Stimulated activated CD4-positive, alpha-beta T cell treated with anti-CD3 and anti-CD28 coated beads, Interleukin-2, amount 100 ng/mL, for 48 hours (primary cell): ENCODE measurements around the gene YWHAE.
"Not testable (repeated sequence)": the region's sequence is repeated elsewhere in the genome, so short reads cannot be mapped to it uniquely, and the experiment has no call there.

Experiments used
- DNase-seq, 2 donors: peaks; one replicate each; pipeline ENCODE4 v3.0.0-alpha.2; 2020

The YWHAE gene

DNA sequence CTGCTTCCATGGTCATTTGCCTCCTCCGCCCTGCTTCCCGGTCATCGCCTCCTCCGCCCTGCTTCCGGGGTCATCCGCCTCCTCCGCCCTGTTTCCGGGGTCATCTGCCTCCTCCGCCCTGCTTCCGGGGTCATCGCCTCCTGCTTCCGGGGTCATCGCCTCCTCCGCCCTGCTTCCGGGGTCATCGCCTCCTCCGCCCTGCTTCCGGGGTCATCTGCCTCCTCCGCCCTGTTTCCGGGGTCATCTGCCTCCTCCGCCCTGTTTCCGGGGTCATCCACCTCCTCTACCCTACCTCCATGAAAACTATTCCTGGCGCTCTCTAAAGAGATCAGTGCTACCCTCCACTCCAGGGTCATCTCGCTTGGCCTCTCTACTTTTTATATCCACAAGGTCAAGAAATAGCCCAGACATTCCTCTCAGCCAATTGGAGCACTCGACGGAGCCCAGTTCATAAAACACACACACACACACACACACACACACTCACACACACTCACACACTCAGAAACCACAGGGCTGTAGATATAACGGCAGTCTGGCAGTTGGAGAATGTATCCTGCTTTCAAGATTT, 75.7 kb downstream of the YWHAE start:
- no peak for DNase-seq

DNA sequence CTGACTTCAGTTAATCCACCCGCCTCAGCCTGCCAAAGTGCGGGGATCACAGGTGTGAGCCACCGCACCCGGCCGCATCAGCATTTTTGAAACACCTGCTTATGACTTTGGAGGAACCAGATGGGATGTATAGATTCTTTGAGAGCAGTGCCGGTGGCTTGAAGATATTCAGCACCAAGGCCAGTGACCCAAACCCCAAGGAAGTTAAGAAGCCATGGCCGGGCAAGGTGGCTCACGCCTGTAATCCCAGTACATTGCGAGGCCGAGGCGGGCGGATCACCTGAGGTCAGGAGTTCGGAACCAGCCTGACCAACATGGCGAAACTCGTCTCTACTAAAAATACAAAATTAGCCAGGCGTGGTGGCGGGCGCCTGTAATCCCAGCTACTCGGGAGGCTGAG, 76.7 kb downstream of the YWHAE start:
- no peak for DNase-seq

DNA sequence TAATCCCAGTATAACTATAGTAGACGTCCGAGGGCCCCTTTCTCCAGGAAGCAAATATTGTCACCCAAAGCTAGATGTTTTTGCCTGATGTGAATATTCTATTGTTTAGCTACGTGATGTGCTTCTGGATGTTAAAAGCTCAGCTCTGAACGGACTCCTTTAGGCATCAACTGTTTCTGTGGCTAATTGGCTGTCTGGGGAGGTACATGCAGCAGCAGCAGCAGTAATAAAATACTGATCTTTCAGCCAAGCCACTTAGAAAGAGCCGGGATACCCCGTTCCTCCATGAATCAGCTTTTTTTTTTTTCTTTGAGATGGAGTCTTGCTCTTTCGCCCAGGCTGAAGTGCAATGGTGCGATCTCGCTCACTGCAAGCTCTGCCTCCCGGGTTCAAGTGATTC, 77.5 kb downstream of the YWHAE start:
- no peak for DNase-seq

DNA sequence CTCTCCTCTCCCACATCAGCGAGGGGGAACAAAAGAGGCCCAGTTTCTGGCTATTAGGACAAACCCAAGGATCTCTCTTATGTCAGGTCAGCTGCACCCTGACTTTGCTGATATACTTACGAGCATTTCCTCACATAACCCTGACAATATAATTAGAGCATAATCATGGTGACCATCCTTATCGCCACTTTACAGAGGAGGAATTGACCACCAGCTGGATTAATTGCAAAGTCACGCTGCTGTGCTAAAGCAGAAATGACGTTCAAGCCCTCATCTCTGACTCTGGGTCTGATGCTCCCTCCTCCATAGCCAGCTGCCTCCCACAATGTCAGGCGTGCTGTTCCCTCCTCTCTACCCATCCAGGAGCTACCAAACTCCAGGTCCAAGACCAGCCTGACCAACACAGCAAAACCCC, 78.0 kb downstream of the YWHAE start:
- no peak for DNase-seq

DNA sequence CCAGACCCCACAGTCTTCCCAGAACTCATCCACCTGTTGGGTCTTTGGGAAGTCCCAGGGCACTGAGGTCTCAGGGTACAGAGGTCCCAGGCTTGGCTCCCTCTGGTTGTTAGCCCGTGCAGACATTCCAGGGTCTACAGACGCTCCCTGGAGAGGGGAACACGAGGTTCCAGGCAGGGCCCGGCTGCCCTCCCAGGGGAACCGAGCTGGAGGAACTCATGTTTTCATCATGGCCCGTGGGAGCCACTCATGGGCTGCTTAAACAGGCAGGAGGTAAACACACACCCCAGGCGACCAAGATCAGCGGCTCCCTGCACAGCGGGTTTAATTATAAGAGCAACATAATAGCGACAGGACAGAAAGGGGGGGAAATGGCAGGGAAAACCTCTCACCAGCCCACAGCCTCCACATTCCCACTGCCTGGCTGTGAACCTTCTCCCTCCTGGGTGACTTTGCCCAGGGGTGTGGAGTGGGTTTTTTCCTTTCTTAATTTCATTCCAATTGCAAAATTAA, 84.1 kb downstream of the YWHAE start:
- no peak for DNase-seq

DNA sequence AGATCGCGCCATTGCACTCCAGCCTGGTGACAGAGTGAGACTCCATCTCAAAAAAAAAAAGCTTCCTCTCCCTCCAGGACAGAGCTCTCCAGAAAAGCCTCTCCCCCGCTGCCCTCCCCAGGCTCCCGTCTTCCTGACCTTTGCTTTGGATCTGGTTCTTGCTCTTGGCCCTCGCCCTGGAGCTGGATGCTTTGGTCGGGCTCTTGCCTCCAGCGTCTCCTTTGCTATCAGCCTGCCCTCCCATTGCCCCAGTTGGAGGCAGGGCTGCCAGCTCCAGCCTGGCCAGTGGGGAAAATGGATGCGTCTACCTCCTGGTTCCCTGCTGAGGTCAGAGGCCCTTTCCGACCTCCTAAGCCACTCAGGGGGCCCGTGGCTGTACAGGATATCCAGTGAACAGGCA, 84.6 kb downstream of the YWHAE start:
- DNase-seq, result no peak

DNA sequence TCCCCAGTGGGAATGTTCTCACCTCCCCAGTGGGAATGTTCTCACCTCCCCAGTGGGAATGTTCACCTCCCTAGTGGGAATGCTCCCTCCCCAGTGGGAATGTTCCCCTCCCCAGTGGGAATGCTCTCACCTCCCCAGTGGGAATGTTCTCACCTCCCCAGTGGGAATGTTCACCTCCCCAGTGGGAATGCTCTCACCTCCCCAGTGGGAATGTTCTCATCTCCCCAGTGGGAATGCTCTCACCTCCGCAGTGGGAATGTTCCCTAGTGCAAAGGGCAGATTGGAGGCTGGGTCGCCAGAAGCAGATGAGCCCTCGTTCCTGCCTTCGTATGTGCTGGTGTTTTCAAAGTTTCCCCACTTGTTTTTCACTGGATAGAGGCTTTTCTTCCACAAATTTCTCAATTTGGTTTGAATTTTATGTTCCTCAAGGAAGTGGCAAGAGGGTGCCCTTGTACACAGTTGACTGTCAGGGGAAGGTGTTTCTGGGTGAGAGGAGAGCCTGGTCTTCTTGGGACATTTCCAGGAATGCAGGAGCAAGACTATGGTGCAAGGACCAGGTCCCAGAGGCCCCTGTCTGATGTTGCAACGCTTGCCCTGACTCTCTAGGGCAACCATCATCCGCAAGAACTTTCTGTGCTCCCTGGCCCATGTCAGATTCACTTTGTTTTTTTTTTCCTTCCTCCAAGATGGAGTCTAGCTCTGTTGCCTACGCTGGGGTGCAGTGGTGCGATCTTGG, 86.6 kb downstream of the YWHAE start:
- DNase-seq, result no peak

DNA sequence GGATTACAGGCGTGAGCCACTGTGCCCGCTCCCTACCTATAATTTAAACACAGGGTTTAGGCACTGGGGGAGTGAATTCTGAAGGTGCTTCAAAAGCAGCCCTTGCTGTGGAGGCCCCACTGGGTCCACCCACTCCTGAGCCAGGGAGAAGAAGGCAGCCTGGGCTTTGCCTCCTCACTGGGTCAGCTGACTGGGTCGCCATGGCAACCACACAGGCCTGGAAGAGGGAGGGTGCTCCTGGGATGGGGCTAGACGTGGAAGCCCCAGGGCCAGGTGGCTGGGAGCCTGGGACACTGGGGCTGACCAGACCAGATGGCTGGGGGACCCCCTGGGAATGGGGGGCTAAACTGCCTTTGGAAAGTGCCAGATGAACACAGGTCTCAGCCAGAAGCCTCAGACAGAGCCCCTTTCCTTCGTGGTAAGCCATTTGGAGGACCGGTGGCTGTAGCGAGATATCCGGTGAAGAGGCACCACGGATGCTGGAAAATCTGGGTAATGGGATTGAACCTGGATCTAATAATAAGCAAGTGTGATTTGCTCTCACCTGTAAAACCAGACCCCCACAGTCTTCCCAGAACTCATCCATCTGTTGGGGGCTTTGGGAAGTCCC, 87.7 kb downstream of the YWHAE start:
- no peak for DNase-seq

DNA sequence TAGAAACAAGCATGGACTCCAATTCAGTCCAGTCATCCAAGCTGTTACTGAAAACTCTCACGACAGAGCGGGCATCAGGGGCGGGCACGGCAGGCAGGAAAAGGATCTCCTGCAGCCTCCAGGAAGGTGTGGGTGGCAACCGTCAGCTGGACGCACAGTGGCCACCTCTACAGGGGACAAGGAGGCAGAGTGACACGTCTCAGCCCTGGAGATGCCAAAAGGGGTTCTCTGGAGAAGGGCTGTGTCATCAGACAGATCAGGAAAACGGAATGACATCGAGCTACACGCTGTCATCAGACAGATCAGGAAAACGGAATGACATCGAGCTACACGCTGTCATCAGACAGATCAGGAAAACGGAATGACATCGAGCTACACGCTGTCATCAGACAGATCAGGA, 92.2 kb downstream of the YWHAE start:
- DNase-seq, result not testable (repeated sequence)

DNA sequence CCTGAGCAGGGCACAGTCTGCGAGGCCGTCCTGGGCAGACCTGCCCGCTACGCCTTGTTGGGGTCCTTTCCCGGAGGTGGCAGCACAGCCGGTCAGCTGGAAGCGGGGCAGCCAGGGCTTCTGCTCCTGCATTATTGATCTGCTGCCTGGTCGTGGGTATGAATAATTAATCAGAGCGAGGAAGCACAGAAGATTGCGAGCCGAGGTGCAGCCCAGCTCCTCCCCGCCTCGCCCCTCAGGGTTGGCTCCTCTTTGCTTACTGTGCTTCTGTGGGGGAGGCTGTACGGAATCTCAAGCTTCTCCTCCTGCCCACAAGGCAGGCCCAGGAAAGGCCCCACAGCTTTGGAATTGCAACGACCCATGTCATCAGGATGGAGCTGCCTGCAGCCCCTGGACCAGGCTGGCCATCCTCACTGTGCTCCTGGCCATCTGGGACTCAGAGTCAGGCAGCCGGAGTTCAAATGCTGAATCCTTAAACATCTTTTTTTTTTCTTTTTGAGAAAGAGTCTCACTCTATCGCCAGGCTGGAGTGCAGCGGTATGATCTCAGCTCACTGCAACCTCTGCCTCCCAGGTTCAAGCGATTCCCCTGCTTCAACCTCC, 95.0 kb downstream of the YWHAE start:
- no peak for DNase-seq

DNA sequence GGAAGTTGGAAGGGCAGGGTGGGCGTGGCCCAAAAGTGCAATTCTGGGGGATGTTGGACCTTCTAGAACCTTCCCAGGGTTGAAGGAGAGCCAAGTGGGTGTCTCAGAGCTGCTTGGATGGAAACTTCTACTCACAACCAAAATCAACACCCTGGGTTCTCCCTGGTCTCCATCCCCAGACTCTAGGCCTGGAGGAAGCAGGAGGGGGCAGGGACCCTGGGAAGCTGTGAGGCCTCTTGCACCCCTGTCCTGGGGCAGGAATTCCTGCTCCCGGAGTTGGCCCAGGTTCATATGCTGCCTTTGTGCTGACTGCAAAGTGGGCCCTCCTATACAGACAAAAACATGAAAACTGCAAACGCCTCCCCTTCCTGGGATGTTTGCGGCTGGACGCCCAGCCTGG, 95.5 kb downstream of the YWHAE start:
- no peak for DNase-seq

DNA sequence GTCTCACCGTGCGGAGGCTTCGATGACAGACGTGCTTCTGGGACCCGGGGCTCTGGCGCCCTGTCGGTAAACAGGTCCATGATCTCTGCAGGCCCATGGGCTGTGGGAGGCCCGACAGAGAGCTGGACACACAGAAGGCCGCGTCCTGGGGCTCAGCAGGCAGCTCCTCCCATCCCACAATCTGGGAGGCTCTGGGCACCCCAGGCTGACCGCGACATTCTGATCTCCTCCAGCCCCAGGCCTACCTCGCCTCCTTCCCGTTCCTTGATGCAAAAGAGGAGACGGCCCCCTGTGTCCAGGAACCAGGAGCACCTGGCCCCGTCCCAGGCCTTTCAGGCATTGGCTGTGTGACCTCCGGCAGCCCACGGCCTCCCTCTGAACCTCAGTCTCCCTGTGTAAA, 97.3 kb downstream of the YWHAE start:
- DNase-seq, result no peak

DNA sequence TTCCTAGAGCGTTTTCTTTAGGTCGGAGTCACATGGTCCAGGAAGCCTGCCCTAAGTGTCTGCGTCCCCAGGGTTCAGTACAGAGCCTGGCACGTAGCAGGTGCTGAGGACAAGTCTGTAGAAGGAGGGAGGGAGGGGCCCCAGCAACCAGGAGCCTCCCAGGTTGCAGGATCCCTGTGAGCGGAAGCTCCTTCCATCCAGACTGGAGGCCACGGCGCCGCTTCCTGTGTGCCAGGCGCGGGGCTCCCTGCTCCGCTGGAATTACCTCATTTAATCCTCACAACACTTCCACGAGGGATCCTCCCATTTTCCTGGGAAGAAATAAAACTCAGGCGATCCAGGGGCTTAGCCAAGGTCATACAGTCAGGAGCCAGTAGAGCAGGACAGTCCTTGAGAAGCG, 98.5 kb downstream of the YWHAE start:
- no peak for DNase-seq

DNA sequence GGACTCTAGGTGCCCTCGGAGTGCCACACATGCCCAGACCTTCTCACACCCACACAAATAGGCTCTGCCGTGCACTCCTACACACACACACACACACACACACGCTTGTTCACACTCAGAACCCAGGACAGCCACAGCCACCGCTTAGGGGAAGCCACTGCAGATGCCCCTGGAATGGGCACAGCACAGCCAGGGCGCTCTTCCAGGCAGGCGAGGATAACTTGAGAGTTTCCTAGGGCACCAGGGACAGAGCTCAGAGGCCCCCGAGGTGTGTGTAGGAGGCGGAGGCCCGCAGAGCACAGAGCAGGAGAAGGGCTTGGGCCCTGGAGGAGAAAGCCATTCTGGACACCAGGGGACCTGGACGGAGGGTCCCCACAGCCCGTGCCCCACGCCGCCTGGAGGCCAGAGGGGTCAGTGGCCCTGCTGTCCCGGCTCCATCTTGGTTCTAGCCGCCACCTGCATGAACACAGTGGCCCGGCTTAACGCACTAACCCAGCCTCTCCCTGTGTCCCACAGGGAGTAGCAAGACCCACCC, 99.6 kb downstream of the YWHAE start:
- DNase-seq, result no peak

DNA sequence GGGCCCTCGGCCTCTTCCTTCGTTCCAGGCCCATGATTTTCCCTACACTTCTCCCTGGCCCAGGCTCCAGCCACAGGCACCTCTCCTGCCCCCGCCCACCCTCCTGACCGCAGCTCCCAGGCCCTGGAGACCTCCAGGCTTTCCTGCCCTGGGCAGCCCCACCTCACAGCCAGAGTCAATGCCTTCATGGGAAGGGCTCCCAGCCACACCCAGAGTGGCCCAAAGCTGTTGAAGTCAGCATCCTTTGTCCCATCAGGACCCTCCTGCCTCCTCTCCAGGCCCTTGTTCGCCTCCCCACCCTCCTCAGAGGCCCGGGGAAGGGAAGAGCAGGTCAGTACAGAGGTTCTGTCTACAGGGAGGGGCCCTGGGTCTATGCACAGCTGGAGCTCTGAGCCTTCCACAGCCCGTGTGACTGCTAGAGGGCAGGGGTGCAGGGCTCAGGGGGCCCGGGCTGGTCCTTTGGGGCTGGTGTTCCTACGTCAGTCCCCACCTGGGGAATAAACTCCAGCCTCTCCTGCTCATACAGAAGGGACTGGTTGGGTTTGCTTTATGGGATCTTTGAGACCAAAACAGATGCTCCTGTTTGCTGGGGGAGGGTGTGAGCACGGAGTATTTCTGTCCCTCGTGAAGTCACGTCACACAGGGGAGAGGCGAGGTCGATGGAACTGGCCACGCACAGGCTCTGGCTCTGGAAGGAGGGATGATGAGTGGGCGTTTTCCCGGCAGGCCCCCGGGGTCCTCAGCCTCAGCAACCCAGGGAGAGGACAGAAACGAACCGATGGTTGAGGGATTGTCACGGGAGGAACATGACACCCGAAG, 100.3 kb downstream of the YWHAE start:
- no peak for DNase-seq

DNA sequence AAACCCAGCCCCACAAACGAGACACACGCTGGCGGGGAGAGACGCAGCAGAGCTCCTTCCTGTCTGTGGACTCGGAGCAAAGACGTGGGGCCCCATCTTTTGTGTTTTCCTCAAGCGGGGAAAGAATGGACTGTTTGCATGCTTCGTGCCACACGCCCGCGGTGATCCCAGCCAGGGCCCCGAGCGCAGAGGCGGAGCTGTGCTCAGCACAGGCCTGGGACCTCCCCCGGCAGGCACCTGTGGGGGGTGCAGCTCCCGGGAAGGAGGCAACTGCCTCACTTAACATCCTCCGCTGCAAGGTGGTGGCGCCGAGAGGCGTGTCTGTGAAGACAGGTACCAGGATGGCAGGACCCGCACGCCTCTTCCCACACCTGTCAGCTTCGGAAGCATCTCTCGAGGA, 101.4 kb downstream of the YWHAE start:
- peak; percentile 17 to 24 for DNase-seq
